HG02973 (cell line): Measurements from ENCODE around the gene SPTBN5.

Experiments
- ATAC-seq: cut with Tn5 transposase; IDR thresholded peaks from one replicate; pipeline ENCODE4 v1.9.1; 2021; ENCODE audit warnings: moderate library complexity; ENCODE audit not compliant: unreplicated experiment

Gene SPTBN5

DNA sequence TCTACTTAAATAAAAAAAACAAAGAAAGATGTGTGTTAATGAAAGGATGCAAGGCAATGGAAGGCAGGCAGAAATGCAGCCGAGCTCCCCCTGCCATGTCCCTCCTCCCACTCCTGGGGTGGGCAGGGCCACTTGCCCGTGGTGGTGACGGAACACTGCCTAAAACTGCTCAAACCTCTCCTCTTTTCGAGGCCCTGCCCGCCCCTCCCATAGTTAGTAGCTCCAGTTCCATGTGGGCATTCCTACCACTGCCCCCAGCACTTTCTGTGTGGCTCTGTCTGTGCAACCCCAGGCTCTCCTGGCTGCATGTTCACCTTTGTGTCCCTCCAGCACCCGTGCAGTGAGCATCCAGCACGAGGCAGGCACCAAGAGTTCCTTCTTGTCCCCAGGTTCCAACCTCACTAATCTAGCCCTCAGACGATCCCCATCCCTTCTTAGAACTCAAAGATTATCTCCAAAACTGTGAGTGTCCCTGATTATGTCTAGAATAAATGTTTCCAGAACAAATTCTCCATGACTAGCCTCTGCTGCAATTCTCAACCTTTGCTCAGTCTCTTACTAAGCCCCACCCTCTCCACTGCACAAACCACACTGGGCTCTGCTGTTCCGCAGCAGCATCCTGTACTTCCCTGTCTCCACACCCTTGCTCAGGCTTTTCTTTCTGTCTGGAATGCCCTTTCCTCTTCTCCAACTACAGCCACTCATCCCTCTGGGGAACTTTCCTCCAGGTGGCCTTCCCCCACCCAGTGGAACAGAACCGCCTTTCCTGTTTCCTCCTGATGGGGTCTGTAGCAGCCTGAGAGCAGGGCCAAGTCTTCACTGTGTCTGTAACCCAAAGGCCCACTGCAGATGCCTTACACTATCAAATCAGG, 32.6 kb upstream of the SPTBN5 start:
- ATAC-seq: no peak

DNA sequence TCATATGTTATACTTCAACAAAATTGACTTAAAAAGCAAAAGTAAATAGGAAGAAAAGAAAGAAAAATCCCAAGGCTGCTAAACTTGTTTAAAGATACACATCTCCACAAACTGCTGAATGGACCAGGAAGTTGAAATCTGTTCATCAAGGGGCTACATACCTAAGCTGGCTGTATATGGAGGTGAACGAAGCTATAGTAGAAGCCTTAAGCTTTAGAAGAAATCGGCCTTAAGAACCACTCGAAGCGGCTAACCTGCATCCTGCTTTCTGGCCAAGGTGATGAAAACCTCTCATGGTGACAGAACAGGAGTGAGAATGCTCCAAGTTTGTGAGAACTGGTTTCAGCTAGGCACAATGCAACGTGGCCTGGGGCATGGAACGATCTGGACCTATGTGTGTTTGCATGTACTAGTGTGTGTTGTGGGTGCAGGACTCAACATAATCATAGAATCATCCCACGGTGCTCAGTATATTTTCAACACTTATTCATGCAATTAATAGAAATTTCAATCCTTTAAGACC, 31.3 kb upstream of the SPTBN5 start:
- no peak for ATAC-seq

DNA sequence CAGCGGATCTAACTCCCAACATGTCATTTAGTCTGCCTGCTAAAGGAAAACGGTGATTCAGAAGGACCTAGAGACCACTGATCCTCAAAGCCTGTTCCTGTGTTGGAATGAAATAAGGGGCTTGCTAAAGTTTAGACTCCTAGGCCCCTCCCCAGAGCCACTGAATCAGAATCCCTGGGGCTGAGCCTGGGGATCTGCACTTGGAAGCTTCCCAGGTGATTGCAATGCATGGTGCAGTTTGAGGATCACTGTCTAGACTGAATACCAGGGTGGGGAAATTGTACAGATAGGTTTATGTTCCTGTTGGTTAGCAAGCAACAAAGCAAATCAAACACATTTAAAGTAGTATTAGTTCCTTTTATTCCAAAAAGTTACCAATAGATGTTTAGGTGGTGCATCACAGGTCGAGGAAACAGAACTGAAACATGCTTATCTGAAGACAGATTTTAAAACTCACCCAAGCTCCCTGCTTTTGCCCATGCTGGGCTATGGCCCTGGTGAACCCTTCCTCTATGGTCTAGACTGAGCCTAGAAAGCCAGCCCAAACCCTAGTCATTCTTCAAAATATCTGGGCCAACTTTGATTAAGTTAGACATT, 29.6 kb upstream of the SPTBN5 start:
- ATAC-seq: no peak

DNA sequence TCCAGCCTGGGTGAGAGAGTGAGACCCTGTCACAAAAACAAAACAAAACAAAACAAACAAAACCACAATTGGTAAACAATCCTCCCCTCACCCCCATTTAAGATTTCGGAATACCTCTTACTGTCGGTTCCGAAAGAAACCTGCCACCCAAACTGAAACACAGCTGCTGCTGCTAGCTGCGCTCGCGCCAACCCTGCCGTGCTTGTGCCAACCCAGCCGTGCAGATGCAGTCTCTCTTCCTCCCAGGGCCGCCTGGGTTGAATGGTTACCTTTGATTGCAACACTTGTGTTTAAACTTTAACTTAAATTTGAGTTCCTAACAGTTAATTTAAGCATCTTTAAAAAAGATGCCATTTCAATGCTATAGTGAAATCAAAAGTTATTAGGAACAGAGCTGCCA, 28.5 kb upstream of the SPTBN5 start:
- ATAC-seq: no peak

DNA sequence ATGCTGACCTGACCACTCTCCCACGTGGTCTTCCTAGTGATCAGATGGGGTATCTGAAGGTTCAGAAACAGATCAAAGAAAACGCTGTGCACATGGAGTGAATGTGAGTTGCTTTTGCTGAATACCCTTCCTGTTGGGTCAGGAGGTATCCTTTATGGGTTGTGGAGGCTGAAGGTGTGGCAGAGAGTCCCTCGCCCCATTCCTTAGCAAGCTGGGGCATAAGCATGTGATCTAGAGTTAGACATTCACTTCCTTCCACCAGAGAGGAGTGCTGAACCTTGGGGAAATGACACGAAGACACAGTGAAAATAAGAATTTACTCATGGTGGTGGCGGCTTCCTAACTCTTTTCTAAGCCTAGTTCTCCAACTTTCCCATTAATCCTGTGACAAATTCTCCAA, 27.8 kb upstream of the SPTBN5 start:
- ATAC-seq: no peak

DNA sequence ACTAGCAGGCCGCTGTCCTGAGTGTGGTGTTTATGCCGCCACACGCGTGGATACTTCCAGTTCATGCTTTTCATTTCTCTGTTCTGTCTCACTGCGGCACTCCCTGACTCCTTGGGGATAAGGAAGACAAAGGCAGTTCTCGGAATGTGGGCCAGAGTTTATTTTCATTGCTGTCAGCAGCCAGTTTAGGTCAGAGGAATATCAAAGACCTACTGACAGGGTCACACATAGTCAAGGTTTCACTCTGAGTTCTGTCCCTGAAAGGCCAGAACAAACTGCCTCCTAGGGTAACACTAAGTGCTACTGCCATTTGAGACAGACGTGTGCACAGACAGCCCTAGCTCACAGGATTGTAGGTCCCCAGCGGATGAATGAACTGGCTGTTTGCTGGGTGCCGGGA, 27.3 kb upstream of the SPTBN5 start:
- no peak for ATAC-seq

DNA sequence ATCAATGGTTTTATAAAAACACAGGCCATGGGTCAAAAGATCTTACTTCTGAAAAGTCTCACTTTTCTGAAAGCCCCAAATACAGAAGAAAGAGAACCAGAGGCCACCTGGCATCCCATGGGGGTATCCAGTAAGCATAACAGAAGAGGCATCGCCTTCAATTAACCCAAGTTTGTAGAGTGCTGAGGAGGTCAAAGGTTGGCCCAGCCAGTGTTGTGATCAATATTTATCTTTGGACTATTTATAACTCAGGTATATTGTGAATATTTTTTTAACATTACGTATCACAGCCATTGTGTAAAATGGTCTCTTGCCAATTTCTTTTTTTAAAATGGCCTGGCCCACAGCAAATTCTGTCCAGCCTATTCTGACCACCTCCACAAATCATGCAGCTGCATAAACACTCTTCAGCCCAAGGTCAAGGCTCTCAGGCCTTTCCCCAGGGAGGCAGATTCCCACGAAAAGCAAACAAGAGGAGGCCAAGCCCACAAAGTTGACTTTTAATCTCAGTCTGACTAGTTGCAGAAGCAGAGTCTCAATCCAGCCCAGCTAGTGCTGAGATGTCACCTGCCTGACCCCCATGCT, 26.2 kb upstream of the SPTBN5 start:
- ATAC-seq: no peak

DNA sequence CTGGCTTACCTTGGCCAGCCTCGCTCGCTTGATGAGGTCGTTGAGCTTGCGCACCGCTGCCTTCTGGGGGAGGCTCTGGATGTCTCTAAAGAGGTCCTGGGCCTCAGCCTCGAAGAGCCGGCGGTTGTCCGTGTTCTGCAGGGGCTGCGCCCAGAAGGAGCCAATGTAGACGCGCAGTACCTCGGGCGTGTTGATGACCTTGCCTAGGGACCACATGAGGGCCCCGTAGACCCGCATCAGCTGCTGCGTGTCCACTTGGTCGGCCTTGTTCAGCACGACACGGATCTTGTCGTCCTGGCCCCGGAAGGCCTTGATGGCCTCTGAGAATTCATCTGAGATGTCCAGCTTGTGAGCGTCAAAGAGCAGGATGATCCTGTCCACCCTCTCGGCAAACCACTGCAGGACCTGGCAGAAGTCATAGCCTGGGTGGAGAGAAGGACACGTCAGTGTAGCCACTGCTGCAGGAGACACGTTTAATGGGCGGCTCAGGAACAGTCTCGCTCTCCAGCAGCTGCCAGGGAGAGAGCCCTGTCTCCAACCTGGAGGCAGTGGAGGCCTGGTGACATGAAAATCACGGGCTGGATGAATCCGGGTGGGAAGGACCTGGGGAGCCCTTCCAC, 25.5 kb upstream of the SPTBN5 start:
- ATAC-seq: no peak

DNA sequence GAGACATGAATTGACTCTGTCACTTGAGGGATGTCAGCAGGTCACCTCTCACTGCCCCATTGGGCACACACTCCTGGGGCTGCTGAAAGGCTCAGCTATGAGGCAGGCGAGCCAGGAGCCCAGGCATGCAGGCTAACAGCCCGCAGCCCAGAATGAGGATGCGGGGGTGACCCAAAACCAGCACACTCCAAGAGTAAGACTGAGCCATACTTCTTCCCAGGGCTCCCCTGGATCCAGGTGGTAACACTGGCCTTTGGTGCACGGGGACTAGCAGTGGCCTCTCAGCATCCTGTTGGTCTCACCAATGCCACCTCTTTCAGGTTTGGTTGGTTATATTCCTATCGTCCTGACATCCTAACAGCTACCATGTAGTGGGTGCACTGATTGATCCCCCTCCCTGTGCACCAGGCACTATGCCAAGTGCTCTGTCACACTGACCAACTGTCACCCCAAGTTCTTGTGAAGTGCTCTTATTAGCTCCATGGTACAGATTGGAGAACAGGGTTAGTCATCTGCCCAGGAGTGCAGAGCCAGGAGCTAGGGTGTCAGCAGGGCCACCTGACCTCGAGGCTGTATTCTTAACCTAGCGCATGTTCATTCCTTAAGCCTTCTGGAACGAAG, 24.8 kb upstream of the SPTBN5 start:
- ATAC-seq: no peak

DNA sequence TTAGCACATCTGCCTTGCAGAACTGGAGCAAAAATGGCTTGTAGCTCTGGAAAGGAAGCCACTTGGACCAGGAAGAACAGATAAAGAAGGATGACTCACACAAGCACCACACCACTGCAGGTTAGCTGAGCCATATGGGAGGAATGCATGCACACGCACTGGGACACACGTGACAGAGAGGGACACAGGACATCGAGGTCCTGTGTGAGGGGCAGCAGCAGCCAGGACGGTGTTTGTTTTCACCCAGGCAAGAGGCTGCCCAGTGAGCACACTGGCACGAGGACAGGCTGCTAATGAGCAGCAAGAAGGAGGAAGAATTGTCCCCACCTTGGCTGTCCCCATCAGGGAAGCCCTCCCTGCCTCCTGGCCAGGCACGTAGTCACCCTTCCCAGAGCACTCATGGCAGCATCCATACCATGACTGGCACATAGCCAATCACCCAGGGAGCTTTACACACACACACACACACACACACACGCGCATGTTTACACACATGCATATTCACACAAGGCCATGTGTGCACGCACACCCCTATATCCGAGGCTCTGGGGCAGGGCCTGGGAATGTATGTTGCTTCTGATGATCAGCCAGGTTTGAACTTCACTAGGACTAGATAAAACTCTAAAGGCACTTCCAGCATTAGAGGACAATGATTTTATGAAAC, 24.0 kb upstream of the SPTBN5 start:
- ATAC-seq: no peak

DNA sequence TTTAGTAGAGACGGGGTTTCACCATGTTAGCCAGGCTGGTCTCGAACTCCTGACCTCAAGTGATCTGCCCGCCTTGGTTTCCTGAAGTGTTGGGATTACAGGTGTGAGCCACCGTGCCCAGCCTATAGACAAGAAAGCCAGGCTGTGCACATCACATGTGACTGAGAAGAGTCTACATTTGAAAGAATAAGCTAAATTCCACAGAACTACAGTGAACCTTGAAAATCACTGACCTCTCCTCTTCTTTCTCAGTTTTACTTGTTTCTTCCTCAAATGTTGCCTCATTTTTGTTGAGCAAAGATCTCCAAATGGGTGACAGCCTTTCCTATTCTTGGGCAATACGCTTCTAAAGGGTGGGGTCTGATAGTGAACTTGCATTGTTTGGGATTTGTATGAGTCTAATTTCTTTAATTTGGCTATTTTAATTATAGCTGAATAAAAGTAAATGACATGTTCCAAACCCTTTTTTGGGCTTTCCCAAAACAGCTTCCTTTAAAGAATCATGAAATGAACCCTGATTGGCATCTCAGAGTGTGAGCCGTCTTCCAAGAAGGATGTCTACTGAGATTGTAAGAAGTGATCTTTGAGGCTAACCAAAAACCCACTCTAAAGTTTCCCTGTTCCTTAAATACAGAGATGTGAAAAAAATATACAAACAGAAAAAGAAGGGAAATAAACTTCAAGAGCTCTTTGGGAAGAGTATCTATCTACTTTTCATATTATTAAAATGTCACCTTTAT, 21.6 kb upstream of the SPTBN5 start:
- ATAC-seq: no peak

DNA sequence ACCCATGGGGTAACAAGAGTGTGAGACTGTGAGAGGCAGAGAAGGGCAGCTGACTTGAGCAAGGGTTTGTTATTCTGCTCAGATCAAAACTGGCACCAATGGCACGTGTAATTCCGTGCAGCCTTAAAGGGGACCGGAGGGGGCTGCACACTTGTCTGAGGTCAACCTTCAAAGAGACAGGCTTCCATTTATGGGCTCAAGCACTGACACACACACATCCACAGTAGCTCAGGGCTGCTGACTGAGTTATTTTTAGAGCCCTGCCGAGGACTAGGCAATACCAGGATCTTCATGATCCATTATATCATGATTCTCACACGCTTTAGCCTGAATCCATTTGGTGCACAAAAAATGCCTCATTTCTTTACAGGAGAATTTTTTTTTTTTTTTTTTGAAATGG, 20.6 kb upstream of the SPTBN5 start:
- no peak for ATAC-seq

DNA sequence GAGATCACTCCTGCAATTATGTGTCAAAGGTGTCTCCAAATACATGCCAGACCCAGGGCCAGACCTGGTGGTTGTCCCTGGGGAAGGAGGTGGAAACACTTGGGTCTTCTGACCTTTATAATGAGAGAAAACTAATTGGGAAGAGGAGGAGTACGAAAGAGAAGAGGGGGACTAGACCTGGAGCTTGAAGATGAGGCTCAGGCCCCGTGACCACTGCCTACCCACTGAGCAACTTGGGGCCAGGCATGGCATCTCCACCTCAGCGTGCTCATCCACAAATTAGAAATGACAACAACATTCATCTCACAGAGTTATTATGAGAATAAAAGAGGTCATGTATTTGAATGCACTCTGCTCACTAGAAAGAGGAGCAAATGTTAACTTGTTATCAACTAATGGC, 19.4 kb upstream of the SPTBN5 start:
- no peak for ATAC-seq

DNA sequence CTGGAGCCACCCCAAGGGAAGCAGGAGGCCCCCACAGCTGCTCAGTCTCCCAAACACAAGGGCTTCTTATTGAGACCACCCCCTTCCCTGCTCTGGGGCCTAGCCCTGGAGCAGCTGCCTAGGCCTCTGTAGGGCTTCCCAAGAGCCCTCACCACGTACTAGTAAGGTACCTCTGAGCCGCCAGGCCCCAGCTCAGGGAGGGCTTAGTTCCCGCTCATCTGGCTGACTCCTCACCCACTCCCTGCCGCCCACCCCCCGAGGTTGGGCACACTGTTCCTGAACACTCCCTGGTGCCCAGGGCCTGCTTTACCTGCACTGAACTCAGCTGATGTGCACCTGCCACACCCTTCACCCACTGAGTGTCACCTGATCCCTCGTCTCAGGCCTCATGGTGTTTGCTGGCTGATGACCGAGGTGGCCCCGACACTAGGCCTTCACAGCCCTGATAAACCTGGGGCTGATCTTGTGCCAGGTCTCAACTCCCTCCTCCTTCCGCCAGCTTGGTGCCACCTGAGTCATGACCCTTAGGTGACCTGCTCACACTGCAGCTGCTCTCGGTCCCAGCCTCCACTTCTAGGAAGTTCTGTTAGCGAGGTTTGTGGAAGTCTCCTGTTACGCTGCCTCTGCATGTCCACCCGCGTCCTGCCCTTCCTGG, 18.0 kb upstream of the SPTBN5 start:
- ATAC-seq: no peak

DNA sequence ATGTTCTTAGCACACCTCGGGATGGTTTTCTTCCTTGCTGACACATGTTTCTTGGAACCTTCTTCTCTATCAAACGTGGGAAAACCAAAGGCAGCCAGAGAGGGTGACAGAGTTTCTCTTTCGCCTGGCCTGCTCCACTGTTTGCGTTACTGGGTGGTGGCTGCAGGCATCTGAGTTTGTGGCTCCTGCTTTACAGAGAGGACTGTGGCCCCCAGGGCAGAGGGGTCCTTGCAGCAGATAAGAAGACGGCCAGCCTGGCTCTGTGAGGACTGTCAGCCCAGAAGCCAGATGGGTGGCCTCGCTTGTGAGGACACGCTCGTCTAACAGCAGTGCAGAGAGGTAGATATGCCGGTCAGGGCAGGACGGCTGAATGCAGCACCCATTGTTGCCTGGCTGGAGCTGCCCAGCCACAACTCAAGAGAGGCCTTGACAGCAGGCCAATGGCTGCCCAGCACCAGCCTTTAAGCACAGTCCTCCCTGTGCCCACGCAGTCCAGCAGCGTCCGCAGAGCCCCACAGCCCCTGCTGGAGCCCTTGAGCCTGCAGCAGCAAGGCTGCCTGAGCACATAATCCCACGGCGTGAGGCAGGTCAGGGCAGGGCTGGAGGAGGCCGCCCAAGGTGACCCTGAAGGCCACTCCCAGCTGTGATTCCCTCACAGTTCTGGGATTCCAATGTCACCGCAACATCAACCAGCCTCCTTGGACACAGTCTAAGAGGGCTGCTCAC, 15.0 kb upstream of the SPTBN5 start:
- no peak for ATAC-seq

DNA sequence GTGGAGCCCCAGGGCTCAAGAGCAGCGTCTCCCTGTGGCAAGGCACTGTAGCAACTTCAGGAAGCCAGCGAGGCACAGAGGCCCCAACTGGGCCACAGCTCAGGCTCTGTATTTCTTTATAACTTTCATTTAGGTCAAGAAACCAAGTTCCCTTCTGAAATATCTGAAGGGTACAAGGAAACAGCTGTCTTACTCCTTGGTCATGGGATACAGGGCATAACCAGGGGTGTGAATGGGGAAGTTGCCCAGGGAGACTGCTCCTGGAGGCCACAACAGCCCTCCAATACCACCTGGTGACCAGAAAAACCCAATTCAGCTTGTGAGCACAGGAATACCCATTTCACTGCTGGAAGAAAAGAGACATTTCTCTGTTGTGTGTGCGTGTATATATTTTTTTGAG, 13.3 kb upstream of the SPTBN5 start:
- ATAC-seq: no peak

DNA sequence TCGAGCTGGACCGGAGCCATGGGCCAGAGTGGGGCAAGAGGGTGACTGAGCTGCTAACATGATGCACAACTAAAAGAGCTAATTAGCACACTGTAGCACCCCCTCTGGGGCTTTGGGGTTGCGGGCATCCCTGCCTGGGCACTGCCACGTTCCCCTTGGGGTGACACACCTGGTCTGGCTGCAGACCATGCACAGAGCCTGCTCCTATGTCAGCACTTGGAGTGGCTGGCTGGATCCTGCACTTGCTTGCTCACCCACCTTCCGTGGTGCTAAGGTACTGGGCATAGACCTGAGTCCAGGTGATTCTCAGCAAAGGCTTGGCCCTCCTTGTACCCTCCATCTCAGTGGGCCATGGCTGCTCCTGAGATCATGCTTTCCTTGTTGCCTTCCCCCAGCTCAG, 12.8 kb upstream of the SPTBN5 start:
- ATAC-seq: no peak

DNA sequence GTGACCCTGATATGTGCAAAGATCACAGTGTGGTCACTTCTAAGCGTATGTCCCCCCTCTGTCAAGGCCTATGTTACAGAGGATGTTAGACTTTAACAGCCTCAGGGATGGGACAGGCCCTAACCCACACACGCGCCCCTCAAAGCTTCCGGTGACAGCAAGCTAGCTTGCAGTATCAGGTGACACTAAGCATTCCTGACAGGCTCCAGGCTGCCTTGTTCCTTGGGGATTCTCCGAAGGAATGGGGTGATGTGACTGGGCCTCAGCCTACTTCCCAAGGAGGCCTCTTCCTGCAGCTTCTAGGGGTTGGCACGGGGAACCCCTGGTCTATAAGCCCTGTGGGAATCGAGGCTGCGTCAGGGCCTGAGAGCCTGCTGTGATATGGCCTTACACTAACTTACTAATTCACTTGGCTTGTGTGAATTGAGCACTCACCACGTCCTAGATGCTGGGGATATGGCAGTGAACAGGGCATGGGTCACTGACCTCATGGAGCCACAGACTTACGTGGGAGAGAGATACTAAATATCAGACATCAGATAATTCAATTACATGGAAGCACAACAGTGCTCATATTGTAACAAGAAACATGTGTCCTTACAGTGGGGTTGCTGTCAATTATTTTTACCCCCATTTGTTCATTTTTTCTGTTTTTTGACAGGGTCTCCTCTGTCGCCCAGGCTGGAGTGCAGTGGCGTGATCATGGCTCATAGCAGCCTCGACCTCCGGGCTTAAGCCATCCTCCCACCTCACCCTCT, 11.4 kb upstream of the SPTBN5 start:
- no peak for ATAC-seq
